ENCODE data around the gene RPS6KA4. TPM values are rescaled to one million over a fixed set of nuclear protein-coding genes. Genes with fewer than 3 reads are reported as not detected.

Gene RPS6KA4
- total RNA-seq, 1 experiment from 2014 or later, result 67.3 TPM

GRCh38 chr11:64383580-64383979, 24.6 kb downstream of the RPS6KA4 start:
- no peaks in the 10 kb centered on the region for H4K20me1 ChIP-seq (ENCODE audit: insufficient read depth)
- no peak overlapping the region for H2AFZ ChIP-seq (ENCODE audit: low read depth, low read length, poor library complexity, severe bottlenecking)
- ChIA-PET RAD21 (ENCODE audit: low non-redundant PET in 1 of 2, low total read pairs in 2 of 2, uncharacterized antibody in 2 of 2, unreplicated experiment in 2 of 2) (no interaction called here), CTCF (interaction anchor here (1.3 kb wide), 1 partner anchor 27 kb away, joined by 4 read pairs; no protein-coding TSS in a partner anchor), POLR2A (no interaction called here)
- no peak for ATAC-seq
- H3K79me2 ChIP-seq (ENCODE audit: insufficient read depth, low read length), result no peaks in the 10 kb centered on the region
- H3K9ac ChIP-seq (ENCODE audit: low read length), result no peak overlapping the region
- H3K27ac ChIP-seq (ENCODE audit: low read depth, low read length), result no peak overlapping the region
- no peak overlapping the region for H3K4me2 ChIP-seq (ENCODE audit: low read length)
- DNase-seq (ENCODE audit: low read depth, low spot score), result no peak
- peaks cover 8 to 35% of the 10 kb centered on the region in 2 experiments for H3K4me1 ChIP-seq (ENCODE audit: control insufficient read depth in 1 of 2, insufficient read depth in 2 of 2, low read length in 2 of 2)
- TF ChIP-seq MAX (IDR thresholded peaks at IDR 0.05), result no peak
- no peak for TF ChIP-seq ZBTB33 (IDR thresholded peaks at IDR 0.05; ENCODE audit: extremely low read depth, insufficient replicate concordance, low read length)
- no peak for TF ChIP-seq FOSL1 (IDR thresholded peaks at IDR 0.05; ENCODE audit: low read depth)
- no peak for TF ChIP-seq YY1 (IDR thresholded peaks at IDR 0.05; ENCODE audit: extremely low read depth, insufficient replicate concordance, low read depth, low read length)
- no peak for TF ChIP-seq ELF1 (IDR thresholded peaks at IDR 0.05; ENCODE audit: borderline replicate concordance, low read depth)
- TF ChIP-seq EZH2 (IDR thresholded peaks at IDR 0.05), result no peak
- no peak for TF ChIP-seq ZFX (IDR thresholded peaks at IDR 0.05)
- TF ChIP-seq TCF7L2 (IDR thresholded peaks at IDR 0.05; ENCODE audit: borderline replicate concordance, extremely low read depth, insufficient read depth, insufficient read length), result no peak
- no peak for TF ChIP-seq CEBPB (IDR thresholded peaks at IDR 0.05; ENCODE audit: low read depth)
- H3K9me3 ChIP-seq (ENCODE audit: control insufficient read depth in 1 of 2, insufficient read depth in 1 of 2, low read depth in 1 of 2, low read length in 2 of 2), result no peaks in the 10 kb centered on the region
- no peaks in the 10 kb centered on the region for H3K9me2 ChIP-seq (ENCODE audit: insufficient read depth)
- no peaks in the 10 kb centered on the region for H3K27me3 ChIP-seq (ENCODE audit: insufficient read depth, low read length)
- H3K36me3 ChIP-seq (ENCODE audit: control insufficient read depth in 1 of 2, insufficient read depth in 2 of 2, low read length in 2 of 2), result no peaks in the 10 kb centered on the region
- H3K4me3 ChIP-seq (replicated peaks in 1 of 2; ENCODE audit: low read depth in 1 of 2, low read length in 2 of 2), result no peak overlapping the region
- BruUV-seq (replicated peaks), result no TSS peak
- intact Hi-C loops (cut with micrococcal nuclease), result no loop called here

All from HCT116 (cell line).